Parathyroid adenoma (tissue), 2 donors: ENCODE results near the gene CLIP3.

Experiments used
- H2AFZ ChIP-seq: fragments of 300-600 bp; sonication (generic); one replicate; pipeline ENCODE4 v1.7.0; 2017; ENCODE audit warnings: antibody characterized with exemption, mild to moderate bottlenecking
- H3K27ac ChIP-seq: fragments of 300-600 bp; sonication (generic); one replicate; pipeline ENCODE4 v1.7.0; 2017
- H3K27me3 ChIP-seq: fragments of 300-600 bp; sonication (generic); one replicate; pipeline ENCODE4 v1.7.0; 2017; ENCODE audit warnings: low read length; ENCODE audit not compliant: control insufficient read depth, insufficient read depth
- H3K36me3 ChIP-seq: fragments of 300-600 bp; sonication (generic); one replicate; pipeline ENCODE4 v1.7.0; 2017; ENCODE audit warnings: low read length; ENCODE audit not compliant: control insufficient read depth, insufficient read depth
- H3K4me1 ChIP-seq: fragments of 300-600 bp; sonication (generic); one replicate; pipeline ENCODE4 v1.7.0; 2017; ENCODE audit warnings: control low read depth
- H3K4me2 ChIP-seq: fragments of 300-600 bp; sonication (generic); one replicate; pipeline ENCODE4 v1.7.0; 2017; ENCODE audit warnings: low read length
- H3K4me3 ChIP-seq: fragments of 300-600 bp; sonication (generic); one replicate; pipeline ENCODE4 v1.7.0; 2017; ENCODE audit warnings: low read depth, low read length
- H3K79me2 ChIP-seq: fragments of 300-600 bp; sonication (generic); one replicate; pipeline ENCODE4 v1.7.0; 2017; ENCODE audit warnings: control low read depth
- H3K9ac ChIP-seq: fragments of 300-600 bp; sonication (generic); one replicate; pipeline ENCODE4 v1.7.0; 2017; ENCODE audit warnings: mild to moderate bottlenecking
- H3K9me3 ChIP-seq: fragments of 300-600 bp; sonication (generic); one replicate; pipeline ENCODE4 v1.7.0; 2017; ENCODE audit warnings: low read length; ENCODE audit not compliant: control insufficient read depth
- CTCF ChIP-seq: fragments of 300-600 bp; sonication (generic); IDR thresholded peaks from one replicate; pipeline ENCODE4 v1.7.0; 2017; ENCODE audit warnings: antibody characterized with exemption, mild to moderate bottlenecking
- donor health status: primary hyperparathyroidism.

The CLIP3 gene

GRCh38 chr19:36032251-36033104 is at the start of gene CLIP3:
Gene CLIP3 (minus strand): TSS chr19:36032873. CDS start chr19:36032357, 516 bp downstream.
- H3K9me3 ChIP-seq: no peaks in the 10 kb centered on the region
- H3K36me3 ChIP-seq: no peaks in the 10 kb centered on the region
- H3K4me2 ChIP-seq: peak within 1 kb of the TSS; percentile 58
- H3K9ac ChIP-seq: peak within 1 kb of the TSS; percentile 51
- no peaks in the 10 kb centered on the region for H3K79me2 ChIP-seq
- TF ChIP-seq CTCF: no peak
- H3K4me3 ChIP-seq: peak within 1 kb of the TSS; percentile 49
- no peaks in the 10 kb centered on the region for H3K27me3 ChIP-seq
- H3K27ac ChIP-seq: no peak within 1 kb of the TSS
- H3K4me1 ChIP-seq: peaks cover 3% of the 10 kb centered on the region
- peak within 1 kb of the TSS; percentile 94 for H2AFZ ChIP-seq

- Histone ChIP-seq H3K79me2 (no peaks in the 10 kb centered on the region), H3K4me1 (no peaks in the 10 kb centered on the region), H3K4me2 (no peak overlapping the region), H3K36me3 (no peaks in the 10 kb centered on the region), H3K27me3 (no peaks in the 10 kb centered on the region), H3K4me3 (no peak overlapping the region), H3K9me3 (no peaks in the 10 kb centered on the region), H2AFZ (no peak overlapping the region), H3K9ac (no peak overlapping the region), H3K27ac (no peak overlapping the region)
- TF ChIP-seq CTCF: no peak
Observed at GRCh38 chr19:36081894-36082293, 49.2 kb upstream of the CLIP3 start.

GRCh38 chr19:36081385-36081784 is 48.7 kb upstream of the CLIP3 start:
- TF ChIP-seq CTCF: no peak
- no peak overlapping the region for H3K4me2 ChIP-seq
- no peak overlapping the region for H3K27ac ChIP-seq
- H2AFZ ChIP-seq: no peak overlapping the region
- H3K36me3 ChIP-seq: no peaks in the 10 kb centered on the region
- no peaks in the 10 kb centered on the region for H3K4me1 ChIP-seq
- no peak overlapping the region for H3K4me3 ChIP-seq
- no peak overlapping the region for H3K9ac ChIP-seq
- H3K27me3 ChIP-seq: no peaks in the 10 kb centered on the region
- no peaks in the 10 kb centered on the region for H3K79me2 ChIP-seq
- H3K9me3 ChIP-seq: no peaks in the 10 kb centered on the region

GRCh38 chr19:36079389-36079945 is 46.8 kb upstream of the CLIP3 start:
- Histone ChIP-seq H3K36me3 (no peaks in the 10 kb centered on the region), H3K79me2 (no peaks in the 10 kb centered on the region), H3K4me1 (no peaks in the 10 kb centered on the region), H3K4me2 (no peak overlapping the region), H3K9ac (no peak overlapping the region), H3K9me3 (no peaks in the 10 kb centered on the region), H3K27ac (no peak overlapping the region), H3K27me3 (no peaks in the 10 kb centered on the region), H2AFZ (no peak overlapping the region), H3K4me3 (no peak overlapping the region)
- no peak for TF ChIP-seq CTCF
